ENCODE data around the gene TWSG1. TPM values are rescaled to one million over a fixed set of nuclear protein-coding genes. Genes with fewer than 3 reads are reported as not detected.

TWSG1 gene
- polyA plus RNA-seq, 3 donors: 1.6 to 5.5 (median 3.9) TPM

DNA sequence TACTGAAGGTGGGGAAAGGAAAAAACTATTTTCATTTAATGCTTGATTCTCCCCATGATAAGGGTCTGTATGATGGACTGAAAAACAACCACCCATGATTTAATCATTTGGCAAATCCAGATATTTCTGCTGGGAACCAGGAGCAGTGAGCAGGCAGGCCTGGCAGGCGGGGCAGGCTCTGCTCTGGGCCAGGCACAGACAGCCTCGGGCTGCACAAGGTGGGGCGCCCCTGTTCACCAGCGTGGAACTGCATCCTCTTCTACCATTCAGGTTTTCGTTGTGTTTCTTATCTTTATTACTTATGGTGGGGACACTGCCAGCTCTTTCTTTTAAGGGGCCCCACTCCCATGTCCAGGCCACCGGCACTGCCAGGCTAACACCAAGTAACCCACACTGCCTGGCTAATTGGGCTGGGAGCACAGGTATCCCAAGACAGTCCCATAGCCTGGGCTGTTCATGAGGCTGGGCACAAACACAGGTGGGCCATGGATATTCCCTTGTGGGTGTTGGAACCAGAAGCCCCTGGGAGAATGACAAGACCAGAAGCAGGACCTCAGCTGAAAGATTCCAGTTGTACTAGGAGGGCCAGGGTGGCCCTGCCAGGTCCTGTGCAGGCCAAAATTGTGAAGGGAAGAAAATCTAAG lies 83.6 kb downstream of the TWSG1 start:
- intact Hi-C loops (cut with micrococcal nuclease): no loop called here
- TF ChIP-seq, protein P1, sequence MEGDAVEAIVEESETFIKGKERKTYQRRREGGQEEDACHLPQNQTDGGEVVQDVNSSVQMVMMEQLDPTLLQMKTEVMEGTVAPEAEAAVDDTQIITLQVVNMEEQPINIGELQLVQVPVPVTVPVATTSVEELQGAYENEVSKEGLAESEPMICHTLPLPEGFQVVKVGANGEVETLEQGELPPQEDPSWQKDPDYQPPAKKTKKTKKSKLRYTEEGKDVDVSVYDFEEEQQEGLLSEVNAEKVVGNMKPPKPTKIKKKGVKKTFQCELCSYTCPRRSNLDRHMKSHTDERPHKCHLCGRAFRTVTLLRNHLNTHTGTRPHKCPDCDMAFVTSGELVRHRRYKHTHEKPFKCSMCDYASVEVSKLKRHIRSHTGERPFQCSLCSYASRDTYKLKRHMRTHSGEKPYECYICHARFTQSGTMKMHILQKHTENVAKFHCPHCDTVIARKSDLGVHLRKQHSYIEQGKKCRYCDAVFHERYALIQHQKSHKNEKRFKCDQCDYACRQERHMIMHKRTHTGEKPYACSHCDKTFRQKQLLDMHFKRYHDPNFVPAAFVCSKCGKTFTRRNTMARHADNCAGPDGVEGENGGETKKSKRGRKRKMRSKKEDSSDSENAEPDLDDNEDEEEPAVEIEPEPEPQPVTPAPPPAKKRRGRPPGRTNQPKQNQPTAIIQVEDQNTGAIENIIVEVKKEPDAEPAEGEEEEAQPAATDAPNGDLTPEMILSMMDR (IDR thresholded peaks at IDR 0.05): no peak
- H3K27me3 ChIP-seq (ENCODE audit: control insufficient read depth in 2 of 2, insufficient read depth in 2 of 2, low read length in 2 of 2): no peaks in the 10 kb centered on the region
- no peaks in the 10 kb centered on the region for H3K4me1 ChIP-seq (ENCODE audit: control insufficient read depth in 1 of 2, insufficient read depth in 2 of 2, low read length in 2 of 2)
- Mint-ChIP-seq H3K4me1 (no peaks in the 10 kb centered on the region), H3K27ac (no peak overlapping the region), H3K27me3 (ENCODE audit: low read depth in 3 of 3) (peaks cover 0 to 4% (median 0%) of the 10 kb centered on the region in 3 donors), H3K4me3 (no peak overlapping the region), H3K36me3 (no peaks in the 10 kb centered on the region), H3K9me3 (no peaks in the 10 kb centered on the region)
- H2AFZ ChIP-seq (ENCODE audit: insufficient read depth, low read depth, low read length, poor library complexity, severe bottlenecking): no peak overlapping the region
- H3K9ac ChIP-seq (ENCODE audit: insufficient read depth, low read length, poor library complexity, severe bottlenecking): no peak overlapping the region
- WGBS (ENCODE audit: insufficient coverage): 96% methylated on average over 4 of the region's 6 CpGs
- H4K20me1 ChIP-seq (ENCODE audit: insufficient read depth, low read length): no peaks in the 10 kb centered on the region
- H3K4me3 ChIP-seq (replicated peaks in 1 of 3; ENCODE audit: low read depth in 2 of 3, low read length in 3 of 3): no peak overlapping the region
- no peak for DNase-seq
- H3K79me2 ChIP-seq (ENCODE audit: insufficient read depth, low read length): no peaks in the 10 kb centered on the region
- H3K4me2 ChIP-seq (replicated peaks; ENCODE audit: extremely low read depth, low read length, poor library complexity, severe bottlenecking): no peak overlapping the region
- no peak overlapping the region for H3K27ac ChIP-seq (ENCODE audit: low read depth in 1 of 2, low read length in 2 of 2)
- H3K9me3 ChIP-seq (replicated peaks in 1 of 2; ENCODE audit: control insufficient read depth in 1 of 2, insufficient read depth in 1 of 2, low read length in 2 of 2): no peaks in the 10 kb centered on the region
- H3K36me3 ChIP-seq (replicated peaks in 1 of 2; ENCODE audit: control insufficient read depth in 1 of 2, insufficient read depth in 2 of 2, low read length in 2 of 2): no peaks in the 10 kb centered on the region

DNA sequence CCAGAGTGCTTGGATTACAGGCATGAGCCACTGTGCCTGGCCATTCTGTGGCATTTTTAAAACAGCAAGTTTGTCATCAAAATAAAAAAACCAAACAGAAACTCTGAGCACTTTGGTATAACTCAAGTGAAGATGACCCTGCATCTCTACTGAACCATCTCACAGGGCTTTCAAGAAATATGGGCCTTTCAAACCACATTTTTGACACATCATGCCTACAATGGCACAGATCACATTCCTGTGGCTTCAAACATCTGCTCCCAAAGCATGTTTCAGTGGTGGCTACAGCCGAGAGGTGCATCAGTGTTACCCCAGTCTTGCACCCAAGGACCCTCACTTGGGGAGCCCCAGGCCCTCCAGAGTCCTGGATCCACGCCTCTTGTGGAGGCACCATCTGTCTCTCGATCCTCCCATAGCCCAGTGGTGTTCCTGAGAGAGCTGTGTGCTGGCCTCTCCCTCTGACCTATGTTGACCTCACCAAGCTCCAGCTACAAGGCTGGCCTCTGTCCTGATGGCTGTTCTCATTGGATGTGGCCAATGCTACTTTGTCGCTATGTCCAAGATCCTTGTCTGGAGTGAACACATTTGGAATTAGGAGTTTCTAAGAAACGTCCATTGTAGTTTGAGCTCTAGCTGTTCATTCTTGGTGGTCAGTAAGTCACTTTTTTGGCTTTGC lies 85.5 kb downstream of the TWSG1 start:
- no peaks in the 10 kb centered on the region for H3K9me3 Mint-ChIP-seq
- Histone ChIP-seq H3K79me2 (ENCODE audit: insufficient read depth, low read length) (no peaks in the 10 kb centered on the region), H3K27me3 (ENCODE audit: control insufficient read depth in 2 of 2, insufficient read depth in 2 of 2, low read length in 2 of 2) (no peaks in the 10 kb centered on the region), H2AFZ (ENCODE audit: insufficient read depth, low read depth, low read length, poor library complexity, severe bottlenecking) (no peak overlapping the region), H3K4me3 (replicated peaks in 1 of 3; ENCODE audit: low read depth in 2 of 3, low read length in 3 of 3) (no peak overlapping the region), H3K27ac (ENCODE audit: low read depth in 1 of 2, low read length in 2 of 2) (no peak overlapping the region), H3K9ac (ENCODE audit: insufficient read depth, low read length, poor library complexity, severe bottlenecking) (no peak overlapping the region), H3K4me1 (ENCODE audit: control insufficient read depth in 1 of 2, insufficient read depth in 2 of 2, low read length in 2 of 2) (no peaks in the 10 kb centered on the region), H3K4me2 (replicated peaks; ENCODE audit: extremely low read depth, low read length, poor library complexity, severe bottlenecking) (no peak overlapping the region), H3K36me3 (replicated peaks in 1 of 2; ENCODE audit: control insufficient read depth in 1 of 2, insufficient read depth in 2 of 2, low read length in 2 of 2) (no peaks in the 10 kb centered on the region), H4K20me1 (ENCODE audit: insufficient read depth, low read length) (no peaks in the 10 kb centered on the region), H3K9me3 (replicated peaks in 1 of 2; ENCODE audit: control insufficient read depth in 1 of 2, insufficient read depth in 1 of 2, low read length in 2 of 2) (peaks cover 9 to 17% of the 10 kb centered on the region in 2 donors)
- intact Hi-C loops (cut with micrococcal nuclease): no loop called here
- H3K27ac Mint-ChIP-seq: no peak overlapping the region
- WGBS (ENCODE audit: insufficient coverage): 69% methylated on average over 4 of the region's 5 CpGs
- TF ChIP-seq, protein P1 (IDR thresholded peaks at IDR 0.05): no peak
- H3K27me3 Mint-ChIP-seq (ENCODE audit: low read depth in 3 of 3): no peaks in the 10 kb centered on the region
- no peaks in the 10 kb centered on the region for H3K36me3 Mint-ChIP-seq
- DNase-seq: no peak
- no peak overlapping the region for H3K4me3 Mint-ChIP-seq
- no peaks in the 10 kb centered on the region for H3K4me1 Mint-ChIP-seq

Data from CD14-positive monocyte (primary cell).